Neural cell (in vitro differentiated cells): ENCODE data around the gene SETBP1.

Source experiments
- EZH2 ChIP-seq: fragments of 200-600, 300-800 bp; shearing (Covaris generic), sonication (generic); IDR thresholded peaks from 2 replicates; pipeline ENCODE4 v1.6.1; 2014; ENCODE audit warnings: antibody characterized with exemption, low read length, borderline replicate concordance, mild to moderate bottlenecking; ENCODE audit not compliant: insufficient read depth, poor library complexity, severe bottlenecking
- POLR2AphosphoS5 ChIP-seq: IDR thresholded peaks from 2 replicates; pipeline ENCODE4 v1.6.1; 2012
- TF ChIP-seq, protein P1 (sequence below): fragments of 450-650 bp; IDR thresholded peaks from 2 replicates; pipeline ENCODE4 v1.5.1; 2014; ENCODE audit warnings: antibody characterized with exemption, mild to moderate bottlenecking, moderate library complexity; ENCODE audit not compliant: poor library complexity, severe bottlenecking

DNA sequence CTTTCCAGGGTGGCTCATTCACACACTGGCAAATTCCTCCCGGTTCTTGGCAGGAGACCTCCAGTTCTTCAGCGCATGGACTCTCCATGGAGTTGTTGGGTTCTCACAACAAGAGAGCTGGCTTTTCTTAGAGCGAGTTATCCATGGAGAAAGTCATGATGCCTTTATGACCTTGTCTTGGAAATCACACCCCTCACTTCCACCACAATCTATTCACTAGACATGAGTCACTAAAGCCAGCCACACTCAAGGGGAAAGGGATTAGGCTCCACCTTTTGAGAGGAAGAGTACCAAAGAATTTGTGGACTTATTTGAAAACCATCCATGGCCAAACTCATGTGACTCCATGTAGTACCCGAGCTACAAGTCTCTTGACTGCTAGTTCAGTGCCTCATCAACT is 160.5 kb downstream of the SETBP1 start:
- TF ChIP-seq, protein P1, sequence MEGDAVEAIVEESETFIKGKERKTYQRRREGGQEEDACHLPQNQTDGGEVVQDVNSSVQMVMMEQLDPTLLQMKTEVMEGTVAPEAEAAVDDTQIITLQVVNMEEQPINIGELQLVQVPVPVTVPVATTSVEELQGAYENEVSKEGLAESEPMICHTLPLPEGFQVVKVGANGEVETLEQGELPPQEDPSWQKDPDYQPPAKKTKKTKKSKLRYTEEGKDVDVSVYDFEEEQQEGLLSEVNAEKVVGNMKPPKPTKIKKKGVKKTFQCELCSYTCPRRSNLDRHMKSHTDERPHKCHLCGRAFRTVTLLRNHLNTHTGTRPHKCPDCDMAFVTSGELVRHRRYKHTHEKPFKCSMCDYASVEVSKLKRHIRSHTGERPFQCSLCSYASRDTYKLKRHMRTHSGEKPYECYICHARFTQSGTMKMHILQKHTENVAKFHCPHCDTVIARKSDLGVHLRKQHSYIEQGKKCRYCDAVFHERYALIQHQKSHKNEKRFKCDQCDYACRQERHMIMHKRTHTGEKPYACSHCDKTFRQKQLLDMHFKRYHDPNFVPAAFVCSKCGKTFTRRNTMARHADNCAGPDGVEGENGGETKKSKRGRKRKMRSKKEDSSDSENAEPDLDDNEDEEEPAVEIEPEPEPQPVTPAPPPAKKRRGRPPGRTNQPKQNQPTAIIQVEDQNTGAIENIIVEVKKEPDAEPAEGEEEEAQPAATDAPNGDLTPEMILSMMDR: no peak
- TF ChIP-seq EZH2 (no peak), POLR2AphosphoS5 (no peak)
